ENCODE data around the gene MOB3A.
A peak's percentile ranks its signal among the peaks of the same experiment; 100 is the strongest.

Gene MOB3A

DNA sequence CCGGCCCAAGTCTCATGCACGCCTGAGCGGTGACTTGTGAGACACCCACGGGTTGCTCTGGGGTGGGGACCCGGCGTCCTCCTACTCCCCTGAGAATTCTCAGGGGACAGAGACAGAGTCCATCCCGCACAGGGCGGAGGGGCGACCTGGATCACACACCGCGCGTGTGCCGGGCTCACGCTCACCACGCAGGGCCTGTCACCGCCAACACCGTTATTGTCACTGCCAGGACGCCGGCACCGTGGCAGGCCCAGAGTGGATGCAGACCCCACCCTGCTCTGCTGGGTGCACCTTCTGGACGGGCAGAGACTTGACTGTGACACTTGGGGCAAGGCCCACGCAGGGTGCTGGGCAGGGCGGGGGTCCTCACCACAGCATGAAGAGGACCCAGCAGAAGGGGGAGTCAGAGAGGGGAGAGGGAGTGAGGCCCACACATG is 16.2 kb downstream of the MOB3A start:
- no peak for DNase-seq

DNA sequence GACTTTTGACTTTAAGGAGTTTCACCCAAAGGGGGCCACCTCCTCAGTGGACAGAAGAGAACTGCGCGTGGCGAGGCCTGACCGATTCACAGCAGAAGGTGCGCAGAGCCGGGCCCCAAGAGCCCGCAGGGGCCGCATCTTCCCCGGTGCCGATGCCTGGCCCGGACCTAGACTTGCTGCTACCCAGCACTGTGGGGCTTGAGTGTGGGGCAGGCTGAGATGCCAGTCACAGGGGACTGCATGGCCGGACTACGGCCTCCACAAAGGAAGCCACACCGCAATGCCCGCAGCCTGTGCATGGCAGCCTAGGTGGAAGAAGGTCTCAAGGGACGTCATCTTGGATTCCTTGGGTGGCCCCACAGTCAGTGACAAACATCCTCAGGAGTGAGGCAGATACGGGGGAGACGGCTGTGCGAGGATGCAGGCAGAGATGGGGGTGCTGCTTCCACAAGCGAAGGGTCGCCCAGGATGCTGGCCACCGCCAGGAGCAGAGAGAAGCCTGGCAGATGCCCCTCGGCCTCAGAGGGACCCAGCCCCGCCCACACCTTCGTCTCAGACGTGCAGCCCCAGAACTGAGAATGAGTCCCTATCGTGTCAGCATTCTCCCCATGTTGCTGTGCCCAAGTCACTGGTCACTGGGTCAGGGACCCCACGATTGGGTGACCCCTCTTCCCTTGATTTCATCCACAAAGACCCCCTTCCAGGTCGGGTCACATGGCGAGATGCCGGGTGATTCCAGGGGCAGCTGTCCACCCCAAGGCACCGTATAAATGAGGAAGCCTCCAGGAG is 16.9 kb downstream of the MOB3A start:
- no peak for DNase-seq

DNA sequence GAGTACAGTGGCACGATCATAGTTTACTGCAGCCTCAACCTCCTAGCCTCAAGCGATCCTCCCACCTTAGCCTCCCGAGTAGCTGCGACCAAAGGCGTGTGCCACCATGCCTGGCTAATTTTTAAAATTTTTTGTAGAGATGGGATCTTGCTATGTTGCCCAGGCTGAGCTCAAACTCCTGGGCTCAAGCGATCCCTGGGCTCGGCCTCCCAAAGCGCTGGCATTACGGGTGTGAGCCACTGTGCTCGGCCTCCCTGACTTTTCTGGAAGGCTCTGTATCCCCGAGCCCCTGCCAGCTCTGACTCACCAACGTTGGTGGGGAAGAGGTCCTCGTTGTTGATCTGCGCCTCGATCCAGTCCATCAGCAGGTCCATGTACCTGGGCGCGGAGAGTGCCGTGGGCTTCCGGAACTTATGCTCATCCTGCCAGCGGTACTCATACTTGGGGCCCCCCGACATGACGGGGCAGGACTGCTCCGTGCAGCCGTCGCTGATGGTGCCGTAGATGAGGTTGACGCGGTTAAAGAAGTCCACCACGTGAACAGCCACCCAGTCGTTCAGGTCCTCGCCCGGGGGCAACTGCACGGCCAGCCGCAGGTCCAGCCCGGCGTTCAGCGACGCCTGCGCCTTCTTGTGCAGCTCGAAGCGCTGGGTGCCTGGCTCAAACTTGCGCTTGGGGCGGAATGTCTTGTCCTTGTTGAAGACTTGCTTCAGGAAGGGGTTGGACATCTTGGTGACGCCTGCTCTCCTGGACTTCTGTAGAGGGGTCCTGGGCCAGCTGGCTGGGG is 18.1 kb downstream of the MOB3A start:
- no peak for DNase-seq

DNA sequence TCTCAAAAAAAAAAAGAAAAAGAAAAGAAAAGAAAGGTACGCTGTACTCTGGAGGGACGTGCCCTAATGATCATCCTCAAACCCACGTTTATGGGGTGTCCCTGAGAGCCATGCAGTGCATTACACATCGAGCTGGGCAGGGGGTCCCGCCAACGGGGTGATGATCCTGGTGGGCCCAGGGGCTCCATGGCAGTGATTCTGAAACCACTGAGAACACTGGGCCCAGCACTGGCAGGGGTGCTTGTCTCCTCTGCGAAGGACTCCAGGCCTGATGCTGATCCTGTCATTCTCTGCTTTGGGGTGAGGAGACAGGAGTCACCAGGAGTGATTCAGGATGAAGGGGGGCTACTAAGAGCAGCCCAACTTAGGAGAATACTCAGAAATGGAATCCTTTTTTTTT is 18.7 kb downstream of the MOB3A start:
- DNase-seq = no peak

DNA sequence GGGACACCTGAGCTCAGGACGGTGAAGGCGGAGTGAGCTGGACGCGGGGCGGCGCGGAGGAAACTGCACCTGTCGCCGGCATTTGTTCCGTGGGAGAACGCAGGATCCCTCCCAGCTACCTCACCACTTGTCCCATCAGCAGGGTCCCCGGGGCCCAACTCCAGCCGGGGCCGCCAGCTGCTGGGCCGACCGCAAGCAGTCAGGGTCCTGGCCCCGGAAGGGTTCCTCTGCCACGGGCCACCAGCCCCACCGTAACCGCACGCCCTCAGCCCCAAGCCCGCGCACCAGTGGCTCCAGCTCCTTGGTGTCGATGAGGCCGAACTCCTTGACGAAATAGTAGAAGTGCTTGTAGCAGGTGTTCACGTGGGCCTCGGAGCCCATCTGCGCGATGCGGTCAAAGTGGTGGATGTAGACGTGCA is 19.6 kb downstream of the MOB3A start:
- DNase-seq = no peak

DNA sequence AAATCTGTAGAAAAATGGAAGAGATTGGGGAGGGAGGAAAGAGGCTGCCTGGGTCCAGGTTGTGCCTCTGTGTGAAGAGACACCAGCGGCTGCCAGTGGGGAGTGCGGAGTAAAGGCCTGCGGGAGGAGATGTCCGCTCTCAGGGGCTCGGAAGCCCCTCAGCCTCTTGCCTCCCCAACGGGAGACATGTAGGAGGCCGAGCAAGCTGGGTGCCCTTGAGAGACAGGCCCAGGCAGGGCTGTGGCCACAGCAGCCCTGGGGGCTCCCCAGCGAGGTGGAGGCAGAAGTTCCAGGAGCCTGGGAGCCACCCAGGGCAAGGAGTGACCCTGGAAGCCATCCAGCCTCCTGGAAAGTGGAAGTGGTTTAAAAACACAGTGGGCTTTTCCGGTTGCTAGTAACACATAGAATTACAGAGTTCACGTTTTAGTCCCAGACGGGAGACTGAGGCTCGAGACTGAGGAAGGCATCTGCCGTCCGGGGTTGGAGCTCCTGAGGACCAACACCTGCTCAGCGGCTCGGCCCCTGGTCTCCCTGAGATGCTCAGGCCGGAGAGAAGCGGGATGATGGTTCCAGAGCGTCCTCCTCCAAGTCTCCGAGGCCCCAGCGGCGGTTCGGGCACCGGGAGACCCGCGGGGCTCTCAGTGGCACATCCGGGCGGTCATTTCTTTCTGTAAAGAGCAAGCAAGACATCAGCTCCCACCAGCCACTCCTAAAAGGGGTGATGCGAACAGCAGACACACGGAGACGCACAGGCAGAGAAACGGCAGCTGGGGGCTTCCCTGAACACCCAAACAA is 23.2 kb downstream of the MOB3A start:
- DNase-seq = no peak

DNA sequence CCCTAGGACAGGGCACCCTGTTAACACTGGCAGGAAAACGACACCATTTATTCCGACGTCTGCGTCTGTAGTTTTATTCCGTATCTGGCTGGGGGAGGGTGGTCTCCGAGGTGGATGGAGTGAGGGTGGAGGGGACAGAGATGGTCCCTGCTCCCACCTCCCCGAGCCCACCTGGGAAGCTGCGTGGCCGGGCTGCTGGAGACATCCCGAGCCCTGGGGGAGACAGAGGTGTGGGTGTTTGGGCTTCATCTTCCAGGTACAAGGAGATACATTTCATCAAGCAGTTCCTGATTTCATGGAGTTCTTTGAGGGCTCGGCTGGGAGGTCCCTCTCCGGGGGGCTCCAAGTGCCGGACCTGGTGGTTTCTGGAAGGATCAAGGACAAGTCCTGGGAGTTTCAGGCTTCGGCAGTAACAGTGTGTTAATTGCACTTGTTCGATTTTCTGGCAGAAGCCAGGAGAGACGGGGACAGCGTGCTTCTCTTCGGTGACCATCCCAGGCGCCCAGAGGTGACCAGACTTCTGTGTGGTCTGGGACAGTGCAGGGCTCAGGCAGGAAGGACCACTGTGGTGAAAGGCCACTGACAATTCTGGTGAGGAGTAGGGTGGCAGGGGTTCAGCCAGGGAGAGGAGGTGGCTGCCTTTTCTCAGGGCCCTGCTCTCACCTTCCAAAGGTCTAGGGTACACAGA is 25.0 kb downstream of the MOB3A start:
- DNase-seq = no peak

DNA sequence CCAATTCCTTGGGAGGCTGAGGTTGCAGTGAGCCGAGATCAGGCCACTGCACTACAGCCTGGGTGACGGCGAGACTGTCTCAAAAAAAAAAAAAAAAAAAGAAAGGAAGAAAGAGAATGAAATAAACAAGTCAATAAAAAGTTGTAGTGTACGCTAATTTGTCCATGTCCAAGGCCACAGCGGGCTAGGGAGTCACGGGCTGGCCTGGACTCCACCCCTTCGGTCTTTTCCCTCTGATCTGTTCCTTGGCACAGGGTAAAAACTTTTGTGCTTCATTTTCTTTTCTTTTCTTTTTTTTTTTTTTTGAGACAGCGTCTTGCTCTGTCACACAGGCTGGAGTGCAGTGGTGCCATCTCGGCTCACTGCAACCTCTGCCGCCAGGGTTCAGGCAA is 25.7 kb downstream of the MOB3A start:
- DNase-seq = no peak

DNA sequence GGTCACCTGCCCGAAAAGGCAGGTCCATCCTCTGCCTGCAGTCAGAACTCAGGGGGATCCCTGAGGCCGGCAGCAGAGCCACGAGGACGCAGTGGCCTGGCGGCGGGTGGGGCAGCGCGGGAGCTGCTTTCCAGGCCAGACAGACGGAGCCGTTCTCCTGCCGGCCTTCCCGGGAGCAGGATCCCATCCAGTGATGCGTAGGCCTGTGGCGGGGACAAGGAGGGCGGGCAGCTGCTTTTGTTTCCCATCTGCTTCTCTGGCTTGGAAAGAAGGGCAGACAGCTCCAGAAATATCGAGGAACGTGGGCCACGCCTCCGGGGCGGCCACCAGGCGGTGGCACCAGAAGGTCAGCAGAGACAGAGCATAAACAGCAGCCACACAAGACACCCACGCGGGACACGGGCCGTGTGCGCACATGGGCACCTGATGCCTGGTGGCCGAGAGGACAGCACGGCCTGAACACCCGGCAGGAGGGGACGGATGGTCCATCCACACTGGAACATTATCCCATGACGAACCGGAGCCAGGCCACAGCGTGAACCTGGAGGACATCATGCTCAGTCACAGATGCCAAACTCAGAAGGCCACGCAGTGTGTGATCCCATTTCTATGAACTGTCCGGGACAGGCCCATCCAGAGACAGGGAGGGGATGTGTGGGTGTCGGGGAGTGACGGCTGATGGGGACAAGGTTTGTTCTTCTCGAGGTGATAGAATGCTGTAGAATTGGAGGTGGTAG is 31.2 kb downstream of the MOB3A start:
- no peak for DNase-seq

DNA sequence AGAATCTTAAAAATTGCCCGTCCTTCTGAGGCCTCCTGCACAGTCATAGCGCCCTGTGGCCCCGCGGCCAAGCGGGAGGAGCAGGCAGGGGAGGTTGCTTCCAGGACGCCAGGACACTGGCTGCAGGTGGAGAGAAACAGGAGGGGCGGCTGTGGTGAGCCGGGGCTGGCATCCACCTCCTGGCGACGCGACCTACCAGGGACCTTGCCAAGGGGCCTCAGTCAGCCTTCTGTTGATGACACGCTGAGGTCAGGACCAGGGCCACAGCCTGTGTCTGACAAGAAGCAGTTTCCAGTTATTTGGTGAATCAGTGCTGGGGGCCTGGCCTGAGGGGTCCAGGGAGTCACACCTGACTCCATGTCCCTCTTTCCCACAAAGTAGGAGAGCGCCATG is 31.7 kb downstream of the MOB3A start:
- no peak for DNase-seq

DNA sequence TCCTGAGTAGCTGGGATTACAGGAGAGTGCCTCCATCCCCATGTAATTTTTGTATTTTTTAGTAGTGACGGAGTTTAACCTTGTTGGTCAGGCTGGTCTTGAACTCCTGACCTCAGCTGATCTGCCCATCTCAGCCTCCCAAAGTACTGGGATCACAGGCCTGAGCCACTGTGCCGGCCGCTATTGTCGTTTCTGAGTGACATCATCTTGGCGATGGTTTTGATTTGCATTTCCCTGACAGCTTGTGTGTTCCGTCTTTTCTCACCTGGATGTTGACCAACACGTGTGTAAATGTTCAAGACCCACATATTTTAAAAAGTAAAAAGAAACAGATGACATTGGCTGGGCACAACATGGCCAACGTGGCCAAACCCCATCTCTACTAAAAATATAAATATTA is 32.3 kb downstream of the MOB3A start:
- no peak for DNase-seq

DNA sequence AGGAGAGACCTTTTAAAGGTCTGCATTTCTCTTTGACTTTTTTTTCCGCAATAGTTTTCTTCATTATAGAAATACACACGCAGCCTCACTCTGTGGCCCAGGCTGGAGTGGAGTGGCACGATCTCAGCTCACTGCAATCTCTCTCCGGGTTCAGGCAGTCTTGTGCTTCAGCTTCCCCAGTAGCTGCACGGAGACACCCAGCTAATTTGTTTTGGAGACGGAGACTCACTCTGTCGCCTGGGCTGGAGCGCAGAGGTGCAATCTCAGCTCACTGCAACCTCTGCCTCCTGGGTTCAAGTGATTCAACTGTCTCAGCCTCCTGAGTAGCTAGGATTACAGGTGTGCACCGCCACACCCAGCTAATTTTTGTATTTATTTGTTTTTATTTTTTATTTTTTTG is 33.4 kb downstream of the MOB3A start:
- DNase-seq = no peak

DNA sequence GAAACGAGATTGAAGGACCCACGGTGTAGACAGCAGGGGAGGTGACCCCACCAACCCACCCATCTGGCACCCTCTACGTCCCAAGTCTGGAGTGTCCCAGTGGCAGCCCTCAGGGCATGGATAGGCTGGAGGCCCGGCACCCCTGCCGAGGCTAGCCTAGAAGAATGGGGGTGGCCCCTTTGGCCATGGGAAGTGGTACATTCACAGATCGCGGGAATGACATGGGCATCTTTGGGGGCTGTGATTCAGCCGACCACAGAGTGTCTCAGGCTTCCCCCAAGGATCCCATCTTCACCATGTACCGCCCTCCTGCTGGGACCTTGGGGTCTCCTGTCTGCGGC is 33.8 kb downstream of the MOB3A start:
- DNase-seq = no peak

DNA sequence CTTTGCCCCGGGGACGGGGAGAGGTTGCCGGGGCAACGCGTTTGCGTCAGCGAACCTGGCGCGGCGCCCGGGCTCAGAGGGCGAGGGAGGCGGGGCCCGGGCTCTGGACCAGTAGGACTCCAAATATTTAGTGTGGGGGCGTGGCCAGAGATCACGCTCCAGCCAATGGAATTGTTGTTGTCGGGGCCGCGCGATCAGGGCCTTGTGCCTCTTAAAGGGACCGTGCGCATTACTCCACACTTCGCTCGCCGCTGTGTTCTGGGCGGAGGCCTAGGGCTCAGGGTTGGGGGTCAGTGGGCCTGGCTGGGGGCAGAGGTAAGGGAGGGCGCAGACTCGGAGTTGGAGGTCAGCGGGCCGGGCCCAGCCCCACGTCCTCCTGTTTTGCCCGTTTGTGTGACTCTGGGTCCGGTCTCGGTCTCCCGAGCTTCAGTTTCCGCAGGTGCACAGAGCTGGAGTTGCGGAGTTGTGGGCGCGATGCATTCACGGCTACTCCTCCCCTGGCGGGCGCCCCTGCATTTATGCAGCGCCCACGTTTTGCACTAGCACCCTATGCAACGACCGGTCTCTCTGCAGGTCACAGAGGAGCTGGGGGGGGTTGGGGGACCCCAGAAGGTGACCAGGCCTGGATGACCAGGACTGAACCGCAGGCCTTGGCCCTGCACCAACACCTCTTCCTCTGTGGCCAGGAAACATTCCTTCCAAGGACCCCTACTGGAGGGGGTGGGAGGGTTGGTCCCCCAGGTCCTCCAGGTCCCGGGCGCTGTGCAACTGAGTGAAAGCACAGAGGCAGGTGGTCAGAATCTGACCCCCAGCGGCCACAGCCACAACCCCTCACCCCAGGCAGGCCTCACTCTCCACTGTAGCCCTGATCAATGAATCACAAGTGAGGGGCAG is 34.4 kb downstream of the MOB3A start:
- DNase-seq = peak; percentile 98

DNA sequence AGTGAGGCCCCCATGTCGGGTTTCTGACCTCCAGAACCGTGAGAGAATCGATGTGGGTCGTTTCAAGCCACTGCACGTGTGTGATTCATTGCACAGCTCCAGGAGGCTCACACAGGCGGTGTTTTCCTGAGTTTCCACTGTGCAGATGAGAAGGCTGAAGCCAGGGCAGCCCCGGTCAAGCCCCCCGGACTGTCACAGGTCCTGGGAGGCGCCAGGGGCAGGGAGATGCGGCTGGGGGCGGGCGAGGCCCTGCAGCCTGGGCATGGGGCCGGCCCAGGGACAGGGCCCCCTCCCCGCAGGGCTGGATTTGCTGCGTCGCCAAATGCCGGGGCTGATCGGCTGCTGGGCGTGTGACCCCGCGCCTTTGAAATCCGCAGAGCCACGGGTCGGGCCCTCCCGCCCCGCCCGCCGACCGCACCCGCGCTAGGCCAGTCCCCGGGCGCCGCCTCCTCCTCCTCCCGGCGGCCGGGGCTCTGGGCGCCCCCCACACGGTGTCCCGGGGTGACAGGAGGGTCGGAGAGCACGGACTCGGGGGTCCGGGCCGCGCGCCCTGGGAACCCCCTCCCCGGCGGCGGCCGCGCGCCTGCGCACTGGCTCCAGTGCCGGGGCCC is 35.1 kb downstream of the MOB3A start:
- peak; percentile 50 for DNase-seq

DNA sequence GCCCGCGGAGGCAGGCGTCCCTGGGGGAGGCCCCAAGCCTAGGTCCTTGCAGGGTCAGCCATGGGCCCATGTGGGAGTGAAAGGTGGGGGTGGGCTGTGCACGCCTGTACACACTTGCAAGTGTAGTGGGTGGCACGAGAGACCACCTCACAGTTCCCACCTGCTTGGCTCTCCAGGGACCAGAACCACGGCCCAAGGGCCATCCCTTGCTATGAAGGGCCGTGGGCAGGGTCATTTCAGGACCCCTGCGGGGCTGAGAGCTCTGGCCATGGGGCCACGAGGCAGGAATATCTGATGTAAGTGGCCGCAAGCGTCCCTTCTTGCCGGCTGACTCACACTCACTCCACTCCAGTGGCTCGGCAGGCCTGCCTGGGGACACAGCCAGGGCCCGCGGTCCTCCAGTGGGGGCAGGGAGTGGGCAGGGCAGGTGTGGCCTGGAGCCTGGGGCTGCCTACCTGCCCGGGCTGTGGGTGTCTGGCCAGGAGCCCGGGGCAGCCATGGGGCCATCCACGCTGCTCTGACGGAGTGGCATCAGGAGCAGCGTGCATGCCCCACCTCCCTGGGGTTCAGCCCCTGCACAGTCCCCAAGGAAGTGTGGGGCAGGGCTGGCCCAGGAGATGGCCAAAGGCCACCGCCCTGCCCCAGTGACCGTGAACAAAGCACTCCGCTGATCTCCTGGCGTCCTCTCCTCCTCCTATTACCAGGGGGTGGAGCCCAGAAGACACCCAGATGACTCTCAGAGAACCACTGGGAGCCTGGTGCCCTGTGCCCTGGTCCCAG is 36.5 kb downstream of the MOB3A start:
- peak; percentile 48 for DNase-seq

DNA sequence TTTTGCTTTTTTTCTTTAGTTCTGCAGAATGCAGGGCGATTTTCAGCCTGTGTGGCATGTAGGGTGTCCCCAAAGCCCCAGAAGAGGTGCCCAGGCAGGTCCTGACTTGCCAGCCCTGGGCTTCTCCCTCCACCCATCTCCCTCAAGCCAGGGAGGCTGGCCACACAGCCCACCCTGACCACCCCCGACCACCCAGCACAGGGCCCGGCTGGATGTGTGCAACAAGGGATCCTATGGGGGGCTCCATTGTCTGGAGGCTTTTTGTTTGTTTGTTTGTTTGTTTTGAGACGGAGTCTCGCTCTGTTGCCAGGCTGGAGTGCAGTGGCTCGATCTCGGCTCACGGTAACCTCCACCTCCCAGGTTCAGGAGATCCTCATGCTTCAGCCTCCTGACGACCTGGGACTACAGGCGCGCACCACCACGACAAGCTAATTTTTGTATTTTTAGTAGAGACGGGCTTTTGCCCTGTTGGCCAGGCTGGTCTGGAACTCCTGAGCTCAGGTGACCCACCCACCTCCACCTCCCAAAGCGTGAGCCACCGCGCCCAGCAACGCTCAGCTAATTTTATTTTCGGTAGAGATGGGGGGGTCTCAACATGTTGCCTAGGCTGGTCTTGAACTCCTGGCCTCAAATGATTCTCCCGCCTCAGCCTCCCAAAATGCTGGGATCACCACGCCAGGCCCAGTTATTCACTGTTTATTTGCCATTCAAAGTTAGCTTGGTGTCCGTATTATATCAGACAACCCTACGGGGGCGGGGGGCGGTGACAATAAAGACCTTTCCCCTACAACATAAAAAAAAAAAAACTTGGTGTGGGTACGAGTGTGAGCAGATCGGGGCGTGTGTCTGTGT is 37.3 kb downstream of the MOB3A start:
- no peak for DNase-seq

DNA sequence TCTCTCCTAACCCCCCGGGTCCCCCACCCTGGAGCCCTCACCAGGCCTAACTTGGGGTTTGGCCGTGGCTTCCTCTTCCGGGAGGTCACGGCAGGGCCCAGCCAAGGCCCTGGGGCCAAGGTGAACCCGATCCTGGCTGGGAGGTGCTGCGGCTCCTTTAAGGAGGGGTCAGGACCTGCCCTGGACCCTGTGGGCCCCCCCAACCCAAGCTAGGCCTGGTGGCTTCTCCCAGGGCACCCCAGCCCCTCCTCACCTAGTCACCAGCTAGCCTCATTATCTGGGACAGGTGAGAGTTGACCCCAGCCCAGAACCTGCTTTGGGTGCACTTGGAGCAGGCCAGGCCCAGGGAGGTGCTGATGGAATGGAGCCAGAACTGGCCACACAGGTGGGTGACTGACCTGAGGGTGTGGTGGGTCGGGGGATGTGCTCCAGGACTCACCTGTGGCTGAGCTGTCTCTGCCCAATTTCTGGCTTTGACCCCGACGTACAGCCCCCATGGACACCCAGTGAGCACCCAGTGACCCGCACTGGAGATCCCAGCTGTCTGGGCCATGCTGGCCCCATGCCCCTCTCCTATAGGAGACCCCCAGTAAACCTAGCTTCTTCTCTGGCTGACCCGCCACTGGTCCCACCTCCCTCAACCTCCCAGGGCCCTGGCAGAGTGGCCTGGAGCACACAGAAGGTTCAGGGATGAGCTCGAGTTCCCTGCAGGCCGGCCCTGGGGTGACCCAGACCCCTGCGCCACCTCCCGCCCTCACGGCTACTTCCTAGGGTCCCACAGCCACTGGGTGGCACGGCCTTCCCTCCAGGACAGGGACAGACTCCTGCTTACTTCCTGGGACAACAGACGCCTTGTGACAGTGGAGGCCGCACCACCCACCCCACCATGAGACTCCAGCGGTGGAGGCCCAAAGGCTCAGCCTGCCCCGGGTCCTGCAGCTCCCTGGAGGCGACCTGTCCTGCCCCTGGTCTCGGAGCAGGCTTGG is 38.3 kb downstream of the MOB3A start:
- no peak for DNase-seq
